VCaP (cell line): ENCODE measurements around the gene PRPSAP2.

ENCODE experiments used
- H3K27ac ChIP-seq: fragments of 450-650 bp; 2 replicates; pipeline ENCODE4 v1.5.1; 2017
- TF ChIP-seq, protein P1 (sequence below): fragments of 450-650 bp; conservative IDR thresholded peaks from 2 replicates; pipeline ENCODE4 v1.5.1; 2017; ENCODE audit warnings: mild to moderate bottlenecking, moderate library complexity

The PRPSAP2 gene

GRCh38 chr17:18933102-18934058 is 75.4 kb downstream of the PRPSAP2 start:
- H3K27ac ChIP-seq = no peak overlapping the region
- TF ChIP-seq, protein P1, sequence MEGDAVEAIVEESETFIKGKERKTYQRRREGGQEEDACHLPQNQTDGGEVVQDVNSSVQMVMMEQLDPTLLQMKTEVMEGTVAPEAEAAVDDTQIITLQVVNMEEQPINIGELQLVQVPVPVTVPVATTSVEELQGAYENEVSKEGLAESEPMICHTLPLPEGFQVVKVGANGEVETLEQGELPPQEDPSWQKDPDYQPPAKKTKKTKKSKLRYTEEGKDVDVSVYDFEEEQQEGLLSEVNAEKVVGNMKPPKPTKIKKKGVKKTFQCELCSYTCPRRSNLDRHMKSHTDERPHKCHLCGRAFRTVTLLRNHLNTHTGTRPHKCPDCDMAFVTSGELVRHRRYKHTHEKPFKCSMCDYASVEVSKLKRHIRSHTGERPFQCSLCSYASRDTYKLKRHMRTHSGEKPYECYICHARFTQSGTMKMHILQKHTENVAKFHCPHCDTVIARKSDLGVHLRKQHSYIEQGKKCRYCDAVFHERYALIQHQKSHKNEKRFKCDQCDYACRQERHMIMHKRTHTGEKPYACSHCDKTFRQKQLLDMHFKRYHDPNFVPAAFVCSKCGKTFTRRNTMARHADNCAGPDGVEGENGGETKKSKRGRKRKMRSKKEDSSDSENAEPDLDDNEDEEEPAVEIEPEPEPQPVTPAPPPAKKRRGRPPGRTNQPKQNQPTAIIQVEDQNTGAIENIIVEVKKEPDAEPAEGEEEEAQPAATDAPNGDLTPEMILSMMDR = no peak

GRCh38 chr17:18937981-18938691 is 80.2 kb downstream of the PRPSAP2 start:
- H3K27ac ChIP-seq = no peak overlapping the region

GRCh38 chr17:18938692-18939023 is 80.7 kb downstream of the PRPSAP2 start:
- no peak overlapping the region for H3K27ac ChIP-seq
- TF ChIP-seq, protein P1 = no peak

More at GRCh38 chr17:18937981-18938691, 80.2 kb downstream of the PRPSAP2 start:
- TF ChIP-seq, protein P1 = no peak

- TF ChIP-seq, protein P1 = no peak
Measured at GRCh38 chr17:18944646-18945045, 86.7 kb downstream of the PRPSAP2 start.

GRCh38 chr17:18946536-18946935 is 88.6 kb downstream of the PRPSAP2 start:
- TF ChIP-seq, protein P1 = no peak
- no peak overlapping the region for H3K27ac ChIP-seq

More at GRCh38 chr17:18944646-18945045, 86.7 kb downstream of the PRPSAP2 start:
- H3K27ac ChIP-seq = no peak overlapping the region

DNA sequence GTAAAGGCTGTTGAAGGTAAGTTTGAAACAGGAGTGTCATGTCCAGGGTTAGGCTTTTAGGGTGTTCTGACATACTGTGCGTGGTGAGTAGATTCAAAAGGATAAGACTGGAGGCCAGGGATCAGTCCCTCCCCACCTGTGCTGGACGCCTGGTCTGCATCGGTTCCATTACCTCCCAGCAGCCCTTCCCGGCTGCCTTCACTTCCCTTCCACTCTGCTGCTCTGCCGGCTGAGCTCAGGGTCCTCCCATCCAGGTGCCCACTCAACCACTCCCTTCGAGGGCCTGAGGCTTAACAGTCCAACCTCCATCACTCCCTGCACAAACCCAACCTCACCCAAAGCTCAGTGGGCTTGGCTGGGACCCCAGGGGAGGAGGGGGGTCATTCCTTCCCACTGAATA is 89.9 kb downstream of the PRPSAP2 start:
- TF ChIP-seq, protein P1 = no peak
- H3K27ac ChIP-seq = no peak overlapping the region

DNA sequence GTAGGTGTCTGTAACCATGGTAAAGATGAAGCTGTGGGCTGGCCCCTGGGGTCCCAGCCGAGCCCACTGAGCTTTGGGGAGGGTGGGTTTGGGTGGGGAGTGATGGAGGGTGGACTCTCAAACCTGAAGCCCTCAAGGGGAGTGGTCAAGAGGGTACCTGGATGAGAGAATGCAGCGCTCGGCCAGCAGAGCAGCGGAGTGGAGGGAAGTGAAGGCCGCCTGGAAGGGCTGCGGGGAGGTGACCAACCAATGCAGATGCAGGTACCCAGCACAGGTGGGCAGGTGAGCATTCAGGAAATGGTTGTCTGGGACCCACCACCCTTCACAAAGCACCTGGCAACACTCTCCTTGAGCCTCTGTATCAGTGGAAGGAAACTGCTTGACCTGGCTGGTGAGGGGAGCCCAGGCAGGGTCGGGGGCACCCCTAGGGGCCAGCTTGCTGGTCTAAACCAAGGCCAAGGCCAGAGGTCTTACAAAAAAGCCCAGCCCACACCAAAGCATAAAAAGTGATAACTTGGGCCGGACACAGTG is 90.6 kb downstream of the PRPSAP2 start:
- no peak overlapping the region for H3K27ac ChIP-seq
- TF ChIP-seq, protein P1 = no peak
